Activated CD4-positive, CD25-positive, alpha-beta regulatory T cell treated with anti-CD3 and anti-CD28 coated beads, Interleukin-2, amount 50 U/mL, for 16 hours (primary cell): Measurements from ENCODE around the gene TGFB3.
"Not testable (repeated sequence)": the region's sequence is repeated elsewhere in the genome, so short reads cannot be mapped to it uniquely, and the experiment has no call there.

Experiments
- DNase-seq: peaks from one replicate; pipeline ENCODE4 v3.0.0-alpha.2; 2020; ENCODE audit warnings: low read depth, low spot score

The TGFB3 gene

GRCh38 chr14:75981426-75982265 lies at the start of gene TGFB3:
TGFB3 (minus strand) TSS chr14:75981995; CDS start chr14:75980893, 1,102 bp downstream.
- DNase-seq, result peak; percentile 16

GRCh38 chr14:76024211-76024907 lies 42.6 kb upstream of the TGFB3 start:
- no peak for DNase-seq

- DNase-seq, result no peak
Measured at GRCh38 chr14:76023757-76024156, 42.0 kb upstream of the TGFB3 start.

GRCh38 chr14:76022991-76023390 lies 41.2 kb upstream of the TGFB3 start:
- no peak for DNase-seq

GRCh38 chr14:76019676-76020075 lies 37.9 kb upstream of the TGFB3 start:
- DNase-seq, result no peak

DNA sequence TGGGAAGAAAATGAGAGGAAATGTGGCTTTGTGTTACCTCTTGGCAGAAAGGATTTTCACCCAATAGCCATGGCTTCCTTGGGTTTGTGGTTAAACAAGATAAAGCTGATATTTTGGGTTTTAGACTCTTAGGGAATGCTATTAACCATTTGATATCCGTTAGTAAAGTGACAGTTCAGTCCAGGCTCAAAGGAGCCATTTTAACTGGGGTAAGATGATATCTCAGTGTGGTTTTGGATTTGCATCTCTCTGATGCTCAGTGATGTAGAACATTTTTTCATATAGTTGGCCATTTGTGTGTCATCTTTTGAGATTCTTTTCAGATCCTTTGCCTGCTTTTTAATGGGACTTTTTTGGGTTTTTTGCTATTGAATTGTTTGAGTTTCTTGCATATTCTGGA lies 33.9 kb upstream of the TGFB3 start:
- no peak for DNase-seq

DNA sequence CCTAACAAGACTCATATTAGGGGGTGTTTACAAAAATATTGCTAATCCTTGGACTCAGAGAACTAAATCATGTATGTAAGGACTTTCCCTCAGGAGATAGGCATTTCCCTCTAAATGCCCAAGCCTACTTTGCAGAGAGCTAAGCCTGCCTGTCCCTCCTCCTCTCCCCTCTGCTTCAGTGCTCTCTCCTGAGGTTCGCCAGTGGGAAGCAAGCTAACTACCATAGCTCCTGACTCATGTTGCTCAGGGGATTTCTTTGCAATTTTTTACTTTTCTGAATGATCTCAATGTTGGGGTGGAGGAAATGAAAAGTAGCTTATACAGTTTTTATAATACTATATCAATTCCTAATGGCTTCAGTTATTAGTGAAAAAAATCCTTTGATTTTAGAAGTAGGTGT lies 33.4 kb upstream of the TGFB3 start:
- no peak for DNase-seq

GRCh38 chr14:76012354-76012753 lies 30.6 kb upstream of the TGFB3 start:
- no peak for DNase-seq

GRCh38 chr14:76011930-76012329 lies 30.1 kb upstream of the TGFB3 start:
- no peak for DNase-seq

GRCh38 chr14:76009627-76010026 lies 27.8 kb upstream of the TGFB3 start:
- not testable (repeated sequence) for DNase-seq

DNA sequence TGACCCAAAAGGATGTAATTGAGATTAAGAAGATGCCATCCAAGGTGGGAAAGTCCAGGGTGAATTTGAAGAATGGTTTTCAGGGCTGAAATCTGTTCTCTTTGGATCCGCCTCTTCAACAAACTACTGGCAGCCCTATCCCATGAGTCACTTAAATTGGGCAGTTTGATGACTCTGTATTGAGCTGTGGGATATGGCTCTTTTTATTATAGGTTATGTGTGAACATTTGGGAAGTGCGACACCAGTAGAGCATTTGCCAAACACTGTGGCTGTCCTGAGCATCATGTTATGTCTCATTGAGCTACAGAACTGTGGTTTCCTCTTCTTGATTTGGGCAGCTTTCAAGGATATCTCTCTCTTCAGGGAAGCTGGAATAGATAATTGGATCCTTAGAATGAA lies 26.1 kb upstream of the TGFB3 start:
- DNase-seq, result no peak

GRCh38 chr14:76007379-76007778 lies 25.6 kb upstream of the TGFB3 start:
- no peak for DNase-seq

DNA sequence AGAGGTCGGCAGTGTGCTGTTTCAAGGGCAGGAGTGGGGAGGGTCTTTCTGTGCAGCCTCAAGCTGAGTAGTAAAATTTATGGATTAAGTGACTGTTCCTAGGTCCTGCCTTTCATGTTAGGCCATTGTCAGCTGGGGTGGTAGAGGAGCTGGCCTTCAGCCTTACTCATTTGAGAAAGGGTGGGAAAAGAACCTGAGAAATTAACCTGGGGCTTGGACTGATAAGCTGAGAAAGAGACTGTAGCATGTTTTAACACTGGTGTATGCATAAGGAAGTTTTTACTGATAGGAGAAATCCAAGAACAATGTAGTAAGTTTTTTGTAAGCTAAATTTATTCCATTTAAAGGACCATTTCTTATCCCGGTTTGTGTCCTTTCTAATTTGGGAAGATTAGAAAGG lies 24.5 kb upstream of the TGFB3 start:
- DNase-seq, result no peak

DNA sequence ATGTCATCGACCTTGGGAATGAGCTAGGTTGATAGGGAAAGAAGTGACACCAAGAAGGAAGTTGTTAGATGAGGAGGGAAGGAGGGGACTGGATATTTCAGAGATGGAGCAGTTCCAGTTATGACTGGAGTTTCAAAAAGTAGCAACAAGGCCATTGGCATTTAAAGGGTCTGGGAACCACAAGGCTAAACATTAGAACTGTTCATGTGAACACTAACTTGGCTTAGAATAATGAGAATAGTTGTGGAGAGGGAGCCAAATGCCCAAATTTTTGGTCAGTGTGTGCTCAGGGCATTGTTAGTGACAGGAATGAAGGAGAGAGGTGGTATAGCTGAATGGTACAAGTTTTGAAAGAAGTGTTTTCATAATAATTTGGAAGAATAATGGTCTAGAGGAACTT lies 20.6 kb upstream of the TGFB3 start:
- no peak for DNase-seq

DNA sequence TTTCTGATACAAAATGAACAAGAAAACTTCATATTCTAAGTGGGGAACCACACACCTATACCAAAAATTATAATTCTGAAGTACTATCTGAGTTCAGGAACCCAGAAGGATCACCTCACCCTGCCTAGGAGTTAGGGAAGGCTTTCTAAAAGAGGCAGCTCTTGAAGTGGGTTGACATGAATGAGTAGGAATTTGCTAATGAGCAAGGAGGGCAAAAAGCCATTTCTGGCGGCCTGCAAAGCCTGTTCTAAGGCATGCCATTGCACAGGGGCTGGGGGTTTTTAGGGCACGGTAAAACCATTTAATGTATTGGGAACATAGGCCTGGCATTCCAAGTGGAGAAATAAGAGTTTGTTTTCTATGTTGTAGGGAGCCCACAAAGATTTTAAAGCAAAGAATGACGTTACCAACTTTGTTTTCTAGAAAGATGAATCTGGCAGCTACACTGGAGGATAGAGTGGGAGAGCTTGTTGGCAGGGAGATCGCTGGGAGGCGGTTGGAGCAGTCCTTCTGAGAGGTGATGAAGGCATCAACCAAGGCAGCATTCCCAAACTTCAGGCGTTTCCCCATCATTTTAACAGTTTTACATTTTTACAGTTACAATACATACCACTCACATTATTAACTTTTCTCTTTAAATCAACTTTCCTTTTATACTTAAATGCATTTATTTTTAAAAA lies 17.9 kb upstream of the TGFB3 start:
- DNase-seq, result no peak

GRCh38 chr14:75996488-75996887 lies 14.7 kb upstream of the TGFB3 start:
- no peak for DNase-seq

- no peak for DNase-seq
Measured at GRCh38 chr14:75995372-75996041, 13.7 kb upstream of the TGFB3 start.

DNA sequence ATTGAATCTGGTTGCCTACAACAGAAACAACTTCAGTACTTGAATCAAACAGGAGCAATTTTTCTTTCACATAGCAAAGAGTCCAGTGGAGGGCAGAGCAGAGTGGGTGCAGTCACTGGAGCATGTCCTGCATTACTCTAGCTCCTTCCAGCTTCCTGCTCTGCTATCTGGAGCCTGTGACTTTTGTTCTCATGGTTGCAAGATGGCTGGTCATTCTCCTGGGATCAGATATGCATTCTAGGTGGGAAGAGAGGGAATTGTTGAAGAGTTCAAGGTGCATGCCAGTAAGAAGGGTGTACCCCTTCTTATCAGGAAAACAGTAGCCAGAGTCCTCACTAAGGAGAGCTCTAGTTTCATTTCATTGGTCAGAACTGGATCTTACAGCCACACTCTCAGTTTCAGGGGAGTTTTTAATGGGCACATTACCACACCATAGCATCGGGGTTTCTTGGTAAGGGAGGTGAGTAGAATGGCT lies 11.8 kb upstream of the TGFB3 start:
- no peak for DNase-seq

GRCh38 chr14:75991753-75992152 lies 10.0 kb upstream of the TGFB3 start:
- no peak for DNase-seq

DNA sequence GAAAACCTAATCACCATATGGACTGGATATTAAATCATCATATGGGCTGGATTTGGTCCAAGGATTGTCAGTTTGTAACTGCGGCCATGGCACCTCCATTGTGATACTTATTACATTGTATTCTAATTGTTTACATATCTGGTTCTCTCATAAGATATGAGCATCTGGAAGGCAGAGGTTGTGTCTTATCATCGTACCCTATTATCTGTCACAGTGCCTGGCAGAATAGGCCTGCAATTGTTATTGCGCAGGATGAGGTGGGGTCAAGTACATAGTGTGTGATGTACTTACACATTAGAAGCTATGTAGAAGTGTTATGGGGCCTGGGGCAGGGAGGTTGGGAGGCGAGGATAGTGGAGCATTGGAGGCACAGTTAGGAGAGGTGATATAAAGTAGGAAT lies 8.5 kb upstream of the TGFB3 start:
- no peak for DNase-seq

DNA sequence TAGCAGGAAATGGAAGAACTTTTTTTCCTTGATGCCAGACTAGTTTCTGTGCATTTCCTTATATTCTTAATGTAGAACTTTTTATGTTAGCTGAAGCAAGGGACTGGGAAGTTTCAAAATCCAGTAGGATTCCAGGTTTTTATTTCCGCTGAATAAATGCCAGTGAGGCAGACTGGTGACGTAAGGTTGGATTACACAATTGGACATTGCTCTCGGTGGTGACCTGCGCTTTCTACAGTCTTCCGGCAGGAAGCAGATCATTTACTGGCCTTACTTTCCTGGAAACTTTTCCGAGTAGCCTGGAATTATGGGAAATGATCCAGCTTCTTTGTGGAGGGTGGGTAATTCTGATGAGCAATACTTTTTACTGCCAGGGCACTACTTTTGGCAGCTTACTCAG lies 7.3 kb upstream of the TGFB3 start:
- DNase-seq, result no peak
